Heart right ventricle (tissue), 16 donors: ENCODE data around the gene CDKL2. TPM values are rescaled to one million over a fixed set of nuclear protein-coding genes. Genes with fewer than 3 reads are reported as not detected.

ENCODE experiments used
- ATAC-seq, 8 donors: fragments of 200-7000 bp; cut with Tn5 transposase; one replicate each; pipeline ENCODE4 v1.9.1; 2020; ENCODE audit warnings: mild to moderate bottlenecking in 8 of 8, moderate library complexity in 8 of 8, moderate number of reproducible peaks in 1 of 8
- DNase-seq, 2 donors: peaks; one replicate each; pipeline ENCODE4 v3.0.0-alpha.2; 2020
- H3K27ac ChIP-seq, 10 donors: fragments of 200-600 bp; sonication (generic) in 2 of 10; one replicate each; pipeline versions ENCODE4 v1.5.0 to v1.8.0; 2020 to 2022; ENCODE audit warnings: mild to moderate bottlenecking in 3 of 10
- H3K27me3 ChIP-seq, 7 donors: fragments of 200-600 bp; one replicate each; pipeline ENCODE4 v1.8.0; 2021 to 2022; ENCODE audit warnings: mild to moderate bottlenecking in 2 of 7
- H3K36me3 ChIP-seq, 9 donors: fragments of 200-600 bp; sonication (generic) in 1 of 9; one replicate each; pipeline versions ENCODE4 v1.5.0 to v1.8.0; 2020 to 2022; ENCODE audit warnings: mild to moderate bottlenecking in 2 of 9
- H3K4me1 ChIP-seq, 9 donors: fragments of 200-600 bp; sonication (generic) in 1 of 9; one replicate each; pipeline versions ENCODE4 v1.5.0 to v1.8.0; 2020 to 2022; ENCODE audit warnings: mild to moderate bottlenecking in 4 of 9
- H3K4me3 ChIP-seq, 10 donors: fragments of 200-600 bp; sonication (generic) in 2 of 10; one replicate each; pipeline versions ENCODE4 v1.5.0 to v1.8.0; 2020 to 2022; ENCODE audit warnings: mild to moderate bottlenecking in 7 of 10, moderate library complexity in 2 of 10
- H3K9me3 ChIP-seq, 11 donors: fragments of 200-600 bp in 10 of 11; sonication (generic) in 2 of 11; one replicate each; pipeline versions ENCODE4 v1.5.0 to v1.8.0; 2013 to 2022; ENCODE audit warnings: mild to moderate bottlenecking in 2 of 11, control low read depth in 1 of 11, moderate library complexity in 1 of 11
- WGBS, 2 donors: extraction: QIAGEN DNeasy Blood & Tissue Kit; methylation state at CpG; one replicate each; pipeline ENCODE4 v1.1.7; 2013; ENCODE audit warnings: inconsistent platforms in 1 of 2; 5-methylcytosine and 5-hydroxymethylcytosine counted together
- intact Hi-C, 10 donors: fragments of 100-400 bp; cut with DNase I; formaldehyde crosslinking; loops; one replicate each; pipeline versions ENCODE4 v1.11.1 to v1.14.2; 2022
- polyA plus RNA-seq, 2 donors: library from polyadenylated mRNA; stranded (reverse); fragments of 200-250 nt; gene quantifications; one replicate each; pipeline ENCODE4 v1.2.3, GENCODE V29; 2013
- total RNA-seq, 10 donors: library from RNA; stranded (reverse); fragmentation: NEBNext Ultra II Directional in 3 of 10; extraction: Animal tissue kit (Norgen Biotek cat#: 25700) in 3 of 10; gene quantifications; one replicate each; pipeline versions ENCODE4 v1.2.1 to v1.2.4, GENCODE V29; 2021 to 2023
- TF ChIP-seq, protein P1 (sequence below), 9 donors: fragments of 200-600 bp; sonication (generic) in 2 of 9; IDR thresholded peaks; one replicate each; pipeline versions ENCODE4 v1.5.0 to v1.8.0; 2021 to 2022; ENCODE audit warnings: antibody characterized with exemption in 9 of 9, mild to moderate bottlenecking in 5 of 9, moderate library complexity in 1 of 9
- donor health status: Arrhythmogenic right ventricular cardiomyopathy.
- donor health status: ischemic (EF 13 %, LVEDD 7.1; RV severe dilation, severe dysfunction).
- donor health status: healthy with polysubstance abuse.
- donor health status: DM: no; HTN: yes; CAD: no.
- donor health status: DM: no; HTN: no; CAD: no.
- donor health status: ischemic (EF 25% LVEDD 6.9; RV normal size, moderate dysfunction).
- donor health status: ischemic (EF 25% LVEDD 5.7; RV mildly dilated, moderate dysfunction).
- donor health status: healthy.
- donor health status: DM: yes; HTN: yes; CAD: no.
- donor health status: Ischemic cardiomyopathy.
- donor health status: ischemic (EF 35%, LVEDD 5.7; RV mildly dilated, moderate dysfunction).
- donor health status: nonischemic (EF 11% LVEDD 7.7; RV severe dilation, severe dysfunction).
- donor health status: DM: yes; HTN: yes; CAD: no.
- donor health status: PGD.
- donor health status: ischemic (EF 29% LVEDD 5.4; RV normal size, mild dysfunction).
- donor health status: nonischemic (EF 23%, LVEDD 6.1; RV moderate dilation, normal function).

Gene CDKL2
- total and polyA plus RNA-seq, 12 donors: 0.01 to 0.56 (median 0.31) TPM; not detected in 2

DNA sequence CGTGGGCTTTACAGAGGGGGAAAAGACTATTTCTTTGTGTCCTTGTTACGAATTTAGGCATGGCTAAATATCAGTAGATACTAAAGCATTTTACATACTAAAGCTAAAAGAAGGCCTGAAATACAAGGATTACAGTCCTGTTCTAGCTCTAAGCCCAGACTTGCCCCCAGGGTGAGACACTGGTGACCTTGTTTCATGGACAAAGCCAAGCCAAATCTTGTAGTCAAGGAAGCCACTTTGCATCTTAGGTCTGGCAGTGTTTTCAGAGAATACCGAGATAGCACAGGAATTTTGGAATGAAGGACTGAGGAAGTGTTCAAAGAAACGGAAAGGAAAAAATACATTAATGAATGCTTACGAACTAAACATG is 43.6 kb upstream of the CDKL2 start:
- Histone ChIP-seq H3K4me1 (peaks cover 8 to 42% (median 34%) of the 10 kb centered on the region in 9 donors), H3K27ac (peak overlapping the region; percentile 78 to 99 (median 97)), H3K9me3 (no peaks in the 10 kb centered on the region), H3K4me3 (peak overlapping the region; percentile 18 to 98 (median 90)), H3K36me3 (no peaks in the 10 kb centered on the region), H3K27me3 (no peaks in the 10 kb centered on the region)
- 21 to 22% methylated on average over 5 of the region's 5 CpGs for WGBS, 2 donors
- ATAC-seq (no peak), DNase-seq (peak in 1 of 2 donors; percentile 11)
- intact Hi-C loops: loop anchor here (1.0 to 10.0 kb wide), 4 partner anchors 48 to 51 kb away; partner anchors contain the start of gene USO1 (in 10 of the 10)
- TF ChIP-seq, protein P1, sequence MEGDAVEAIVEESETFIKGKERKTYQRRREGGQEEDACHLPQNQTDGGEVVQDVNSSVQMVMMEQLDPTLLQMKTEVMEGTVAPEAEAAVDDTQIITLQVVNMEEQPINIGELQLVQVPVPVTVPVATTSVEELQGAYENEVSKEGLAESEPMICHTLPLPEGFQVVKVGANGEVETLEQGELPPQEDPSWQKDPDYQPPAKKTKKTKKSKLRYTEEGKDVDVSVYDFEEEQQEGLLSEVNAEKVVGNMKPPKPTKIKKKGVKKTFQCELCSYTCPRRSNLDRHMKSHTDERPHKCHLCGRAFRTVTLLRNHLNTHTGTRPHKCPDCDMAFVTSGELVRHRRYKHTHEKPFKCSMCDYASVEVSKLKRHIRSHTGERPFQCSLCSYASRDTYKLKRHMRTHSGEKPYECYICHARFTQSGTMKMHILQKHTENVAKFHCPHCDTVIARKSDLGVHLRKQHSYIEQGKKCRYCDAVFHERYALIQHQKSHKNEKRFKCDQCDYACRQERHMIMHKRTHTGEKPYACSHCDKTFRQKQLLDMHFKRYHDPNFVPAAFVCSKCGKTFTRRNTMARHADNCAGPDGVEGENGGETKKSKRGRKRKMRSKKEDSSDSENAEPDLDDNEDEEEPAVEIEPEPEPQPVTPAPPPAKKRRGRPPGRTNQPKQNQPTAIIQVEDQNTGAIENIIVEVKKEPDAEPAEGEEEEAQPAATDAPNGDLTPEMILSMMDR (IDR thresholded peaks at IDR 0.05): no peak

DNA sequence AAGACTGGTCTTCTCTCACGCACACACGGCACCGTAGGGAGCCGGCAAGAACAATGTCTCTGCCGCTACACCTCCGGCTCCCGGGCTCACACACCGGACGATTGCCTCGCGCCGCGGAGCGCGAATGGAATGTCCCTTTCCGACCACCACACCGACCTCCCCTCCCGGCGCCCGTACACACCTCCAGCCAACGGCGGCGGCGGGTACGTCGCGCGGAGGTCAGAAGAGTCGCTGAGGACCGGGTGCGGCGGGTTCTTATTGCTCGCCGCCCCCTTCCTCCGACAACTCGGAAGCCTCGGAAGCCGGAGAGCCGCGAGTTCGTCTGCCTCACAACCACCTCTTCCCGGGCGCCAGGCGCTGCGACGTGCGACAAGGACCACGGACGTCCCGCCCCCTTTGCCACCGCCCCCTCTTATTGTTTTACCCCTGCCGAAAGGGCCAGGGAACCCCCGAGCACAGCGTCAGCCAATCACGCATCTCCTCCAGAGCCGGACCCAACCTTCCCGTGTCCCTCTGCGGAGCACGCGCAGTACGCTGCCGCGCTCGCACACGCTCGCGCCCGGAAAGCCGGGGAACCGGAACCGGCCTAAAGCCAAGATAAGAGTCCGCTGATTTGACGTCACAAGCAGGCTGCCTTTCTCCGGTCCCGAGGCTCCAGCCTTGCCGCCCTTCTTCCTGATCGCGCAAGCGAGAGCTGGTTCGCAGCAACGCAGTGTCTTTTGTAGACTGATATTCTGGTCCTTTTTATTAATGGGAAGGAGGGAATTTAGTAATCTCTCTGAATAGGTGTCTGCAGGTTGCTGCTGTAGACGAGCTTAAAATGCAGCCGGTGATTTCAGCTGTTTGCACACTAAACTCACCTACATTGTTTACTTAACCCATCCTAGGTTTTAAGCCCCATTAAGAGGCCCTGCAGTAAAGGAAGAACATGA is 43.0 kb upstream of the CDKL2 start, which contains the start of gene G3BP2:
TSS of gene G3BP2 (minus strand) at position 385 of the 932 bp plus-strand sequence. CDS start 11,386 bp downstream, outside the sequence.
- H3K4me1 ChIP-seq: peaks cover 8 to 48% (median 41%) of the 10 kb centered on the region in 9 donors
- TF ChIP-seq, protein P1 (IDR thresholded peaks at IDR 0.05): no peak

DNA sequence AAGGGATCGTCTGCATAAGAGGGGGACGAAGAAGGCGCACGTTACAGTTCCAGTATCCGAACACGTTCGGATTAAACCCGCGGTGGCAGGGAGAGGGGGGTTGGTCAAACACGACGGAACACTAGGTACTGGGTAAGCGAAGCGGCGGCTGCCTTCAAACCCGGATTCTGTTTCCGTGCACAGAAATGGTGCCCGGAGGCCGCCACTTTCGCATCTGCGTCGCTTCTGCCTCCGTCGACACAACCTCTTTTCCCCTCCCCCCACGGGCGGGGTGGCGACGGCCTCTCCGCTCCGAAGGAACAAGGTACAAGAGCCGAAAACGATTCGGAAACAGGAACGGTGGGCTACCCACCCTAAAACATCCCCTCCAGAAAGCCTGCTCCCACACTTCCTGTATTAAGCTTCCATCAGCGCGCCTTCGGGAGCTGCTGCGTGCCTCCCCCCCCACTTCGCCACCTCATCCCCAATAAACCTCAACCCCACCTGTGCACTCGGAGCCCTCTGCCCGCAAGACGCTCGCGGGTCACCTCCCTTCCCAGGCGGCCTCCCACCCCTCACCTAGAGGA is 42.2 kb upstream of the CDKL2 start:
- Histone ChIP-seq H3K9me3 (no peaks in the 10 kb centered on the region), H3K36me3 (no peaks in the 10 kb centered on the region), H3K27ac (peak overlapping the region; percentile 89 to 99 (median 97)), H3K27me3 (no peaks in the 10 kb centered on the region), H3K4me1 (peaks cover 8 to 53% (median 48%) of the 10 kb centered on the region in 9 donors), H3K4me3 (peak overlapping the region; percentile 69 to 98 (median 90))
- ATAC-seq (peak; percentile 23 to 63 (median 48)), DNase-seq (peak; percentile 59 to 68)
- WGBS, 2 donors: 0% methylated on average over 44 of the region's 44 CpGs
- intact Hi-C loops: loop anchor here (1.0 to 10.0 kb wide), 4 partner anchors 50 to 52 kb away; partner anchors contain the start of gene USO1 (in 10 of the 10)
- TF ChIP-seq, protein P1 (IDR thresholded peaks at IDR 0.05): no peak

More for the DNA sequence above, 43.0 kb upstream of the CDKL2 start, which contains the start of gene G3BP2:
- ATAC-seq (peak; percentile 99 to 100 (median 99)), DNase-seq (peak; percentile 98)
- H3K27ac ChIP-seq: peak within 1 kb of the TSS; percentile 89 to 99 (median 97)
- intact Hi-C loops: loop anchor here (1.0 to 10.0 kb wide), 4 partner anchors 49 to 52 kb away; partner anchors contain the start of gene USO1 (in 10 of the 10)
- H3K27me3 ChIP-seq: no peaks in the 10 kb centered on the region
- no peaks in the 10 kb centered on the region for H3K36me3 ChIP-seq
- H3K4me3 ChIP-seq: peak within 1 kb of the TSS; percentile 69 to 98 (median 90)
- WGBS, 2 donors: 0% methylated on average over 83 of the region's 83 CpGs
- H3K9me3 ChIP-seq: no peaks in the 10 kb centered on the region
